GM12874 (cell line): ENCODE data around the gene NEURL1.

Source experiments
- TF ChIP-seq, protein P1 (sequence below): IDR thresholded peaks from 2 replicates; pipeline ENCODE4 v1.5.1; 2011; ENCODE audit warnings: low read depth, mild to moderate bottlenecking, control low read depth, low read length, moderate library complexity; ENCODE audit not compliant: insufficient read depth

Gene NEURL1

DNA sequence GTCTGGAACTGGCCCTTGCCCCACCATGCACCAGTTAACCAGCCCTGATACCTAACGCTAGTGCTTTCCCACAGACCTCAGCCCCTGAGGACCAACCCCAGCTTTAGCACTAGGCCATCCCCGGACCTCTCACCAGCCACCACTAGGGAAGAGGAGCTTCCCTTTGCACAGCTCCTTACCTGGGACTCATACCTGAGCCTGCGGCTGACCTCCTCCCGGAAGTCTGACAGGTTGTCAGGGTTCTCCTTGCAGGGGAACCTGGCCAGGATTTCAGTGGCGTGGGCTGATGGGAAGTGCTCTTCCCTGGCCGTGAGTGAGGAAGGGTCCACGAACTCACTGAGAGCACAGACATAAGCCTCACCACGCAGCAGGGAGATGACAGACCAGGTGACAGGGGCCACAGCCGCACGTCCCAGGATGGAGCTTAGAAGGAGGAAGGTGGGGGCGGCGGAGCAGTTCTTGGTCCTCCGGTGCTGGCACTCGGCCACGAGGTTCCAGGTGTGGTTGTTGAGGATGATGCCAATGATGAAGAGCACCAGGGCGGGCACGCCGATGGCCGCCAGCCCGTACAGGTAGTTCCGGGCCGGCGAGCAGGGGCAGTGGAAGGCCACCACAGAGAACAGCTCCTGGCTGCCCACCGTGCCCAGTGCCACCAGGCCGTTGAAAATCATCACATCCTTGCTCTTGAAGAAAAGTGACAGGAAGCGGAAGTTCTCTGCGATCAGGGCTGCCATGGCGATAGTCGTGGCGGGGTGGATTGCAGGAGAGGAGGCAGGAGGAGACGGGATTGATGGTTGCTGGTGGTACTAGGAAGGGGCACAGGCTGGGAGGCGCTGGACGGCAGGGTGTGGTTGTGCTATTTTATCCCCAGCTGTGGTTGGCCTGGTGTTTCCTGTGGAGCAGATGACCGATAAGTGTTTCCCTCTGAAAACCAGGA lies 44.0 kb upstream of the NEURL1 start:
- TF ChIP-seq, protein P1, sequence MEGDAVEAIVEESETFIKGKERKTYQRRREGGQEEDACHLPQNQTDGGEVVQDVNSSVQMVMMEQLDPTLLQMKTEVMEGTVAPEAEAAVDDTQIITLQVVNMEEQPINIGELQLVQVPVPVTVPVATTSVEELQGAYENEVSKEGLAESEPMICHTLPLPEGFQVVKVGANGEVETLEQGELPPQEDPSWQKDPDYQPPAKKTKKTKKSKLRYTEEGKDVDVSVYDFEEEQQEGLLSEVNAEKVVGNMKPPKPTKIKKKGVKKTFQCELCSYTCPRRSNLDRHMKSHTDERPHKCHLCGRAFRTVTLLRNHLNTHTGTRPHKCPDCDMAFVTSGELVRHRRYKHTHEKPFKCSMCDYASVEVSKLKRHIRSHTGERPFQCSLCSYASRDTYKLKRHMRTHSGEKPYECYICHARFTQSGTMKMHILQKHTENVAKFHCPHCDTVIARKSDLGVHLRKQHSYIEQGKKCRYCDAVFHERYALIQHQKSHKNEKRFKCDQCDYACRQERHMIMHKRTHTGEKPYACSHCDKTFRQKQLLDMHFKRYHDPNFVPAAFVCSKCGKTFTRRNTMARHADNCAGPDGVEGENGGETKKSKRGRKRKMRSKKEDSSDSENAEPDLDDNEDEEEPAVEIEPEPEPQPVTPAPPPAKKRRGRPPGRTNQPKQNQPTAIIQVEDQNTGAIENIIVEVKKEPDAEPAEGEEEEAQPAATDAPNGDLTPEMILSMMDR, result no peak

DNA sequence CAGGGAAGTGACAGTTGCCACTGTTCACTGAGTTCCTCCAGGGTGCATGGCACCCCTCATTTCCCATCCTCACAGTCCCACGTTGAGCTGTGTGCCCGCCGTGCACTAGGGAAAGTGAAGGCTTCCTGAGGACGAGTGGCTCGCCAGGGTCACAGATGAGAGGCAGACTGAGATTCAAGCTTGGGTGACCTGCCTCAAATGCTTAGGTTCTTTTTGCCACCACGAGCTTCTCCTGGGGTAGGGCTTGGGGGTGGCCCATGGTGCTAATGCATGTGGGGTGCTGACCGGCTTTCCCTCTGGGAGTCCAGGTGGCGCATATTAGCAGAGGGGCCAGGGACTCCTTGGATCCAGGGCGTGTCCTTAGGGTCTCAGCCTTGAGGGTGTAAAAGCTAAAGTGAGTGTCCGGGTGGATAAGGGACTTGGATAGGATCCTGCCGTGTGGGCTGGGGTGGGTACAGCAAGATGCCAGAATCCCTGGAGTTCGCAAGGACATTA lies 43.3 kb upstream of the NEURL1 start:
- TF ChIP-seq, protein P1, result no peak

DNA sequence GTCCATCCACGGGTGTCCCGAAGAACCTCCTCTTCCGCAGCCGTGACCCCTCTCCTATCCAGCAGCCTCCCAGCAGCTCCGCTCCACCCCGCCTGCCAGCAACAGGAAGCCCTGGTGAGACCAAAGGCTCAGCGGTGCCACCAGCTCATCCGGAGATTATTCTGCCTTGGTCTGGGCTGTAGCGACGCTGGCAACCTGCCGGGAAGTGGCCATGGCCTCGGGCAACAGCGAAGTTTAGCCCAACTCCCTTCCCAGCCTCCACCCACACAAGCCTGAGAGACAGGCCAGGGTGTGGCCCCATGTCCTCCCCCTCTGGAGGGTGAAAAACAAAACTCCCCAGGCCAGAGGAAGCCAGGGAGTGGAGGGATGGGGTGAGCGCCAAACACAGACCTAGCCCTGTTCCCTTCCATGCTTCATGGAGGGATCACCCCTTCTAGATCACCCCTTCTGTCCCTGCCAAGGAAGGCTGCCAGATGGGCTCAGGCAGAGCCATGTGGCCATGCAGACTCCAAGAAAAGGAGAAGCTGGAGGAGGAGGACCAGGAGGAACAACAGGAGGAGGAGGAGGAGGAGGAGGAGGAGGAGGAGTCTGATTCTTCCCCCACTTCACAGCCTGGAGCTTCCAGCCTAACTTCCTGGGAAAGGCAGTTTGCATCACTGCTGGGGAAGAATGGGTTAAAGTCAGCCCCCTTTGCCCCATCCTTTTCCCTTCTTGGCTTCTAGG lies 42.3 kb upstream of the NEURL1 start:
- TF ChIP-seq, protein P1, result no peak

DNA sequence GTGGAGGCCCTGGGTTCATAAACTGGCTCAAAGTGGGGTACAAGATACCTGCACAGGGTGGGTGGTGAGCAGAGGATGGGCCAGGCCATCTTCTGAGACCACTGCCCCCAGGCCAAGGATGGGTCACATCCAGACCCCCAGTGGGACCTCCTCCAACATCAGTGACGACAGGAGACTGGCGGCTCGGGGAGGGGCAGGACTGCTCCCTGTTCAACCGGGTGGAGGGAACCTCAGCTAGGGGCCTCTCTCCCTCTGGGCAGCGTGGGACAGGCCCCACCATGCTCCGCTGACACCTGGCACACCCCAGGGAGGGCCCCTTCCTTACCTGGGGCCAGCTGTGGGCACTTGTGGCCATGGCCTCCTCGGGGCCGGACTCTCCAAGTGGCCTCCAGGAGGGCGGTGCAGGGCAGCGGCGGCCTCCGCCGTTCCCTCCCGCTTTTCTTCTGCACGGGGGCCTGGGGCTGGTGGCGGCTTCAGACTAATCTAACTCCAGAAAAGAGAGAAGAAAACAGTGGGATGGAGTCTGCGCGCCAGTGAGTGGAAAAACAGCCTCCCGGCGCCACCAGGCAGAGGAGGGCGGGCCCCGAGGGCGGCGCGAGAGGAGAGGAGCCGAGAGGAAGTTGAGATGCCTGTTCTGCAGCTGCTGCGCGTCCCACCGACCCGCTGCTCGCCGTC lies 41.5 kb upstream of the NEURL1 start, which contains the start of gene CALHM2:
TSS of gene CALHM2 (minus strand) at position 540 of the 675 bp plus-strand sequence. CDS start 2,429 bp downstream, outside the sequence.
- TF ChIP-seq, protein P1, result no peak

DNA sequence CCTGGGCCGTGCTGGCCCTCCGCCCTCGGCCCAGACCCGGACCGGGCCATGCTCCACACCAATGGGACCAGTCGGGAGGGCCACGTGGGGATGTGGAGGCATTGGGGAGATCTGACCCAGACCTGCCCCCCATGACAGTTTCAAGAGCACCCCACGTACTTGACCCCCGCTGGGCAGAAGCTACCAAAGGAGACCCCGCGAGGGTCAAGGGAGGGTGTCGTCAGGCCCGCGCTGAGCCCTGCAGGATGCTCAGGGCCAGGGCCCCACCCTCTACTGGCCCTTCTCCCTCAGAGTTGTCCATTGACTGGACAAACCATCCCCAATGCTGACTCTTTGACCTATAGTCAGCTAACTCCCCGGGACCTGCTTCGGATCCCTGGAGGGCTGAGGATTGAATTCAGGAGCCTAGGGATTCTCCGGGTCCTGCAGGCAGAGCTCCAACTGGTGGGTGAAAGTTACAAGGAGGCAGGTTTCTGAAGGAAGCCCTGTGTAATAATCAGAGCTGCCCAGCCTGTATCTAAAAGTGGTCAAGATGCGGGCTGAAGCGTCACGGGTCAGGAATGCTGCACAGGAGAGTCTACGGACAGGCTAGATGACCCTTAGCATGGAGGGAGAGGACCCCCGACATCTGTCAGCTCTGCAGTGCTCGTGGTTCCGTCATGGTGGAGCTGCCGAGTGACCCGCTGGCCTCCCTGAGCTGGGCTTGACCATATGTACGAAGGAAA lies 40.8 kb upstream of the NEURL1 start:
- TF ChIP-seq, protein P1, result no peak

DNA sequence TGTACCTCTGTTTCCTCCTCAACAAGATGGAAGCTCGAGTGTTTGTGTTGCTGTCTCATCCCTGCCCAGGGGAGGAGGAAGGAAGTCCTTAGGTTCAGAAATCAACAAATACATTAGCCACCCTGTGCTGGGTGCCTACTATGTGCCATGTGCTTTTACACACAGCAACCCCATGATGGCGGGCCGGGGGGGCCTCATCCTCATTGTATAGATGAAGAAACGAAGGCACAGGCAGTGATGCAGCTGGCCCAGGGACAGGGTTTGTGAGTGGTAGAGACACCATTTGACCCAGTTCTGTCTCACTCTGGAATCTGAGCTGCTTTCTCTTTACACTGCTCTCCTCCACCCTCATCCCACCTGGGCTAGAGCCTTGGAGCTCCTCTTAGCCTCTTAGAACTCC lies 39.5 kb upstream of the NEURL1 start:
- TF ChIP-seq, protein P1, result no peak
